OCI-LY3 (cell line): ENCODE measurements around the gene SAMM50.

Source experiments
- H2AFZ ChIP-seq: fragments of 200-600, 300-600 bp; shearing (Covaris generic); 2 replicates; pipeline ENCODE4 v1.6.0; 2014; ENCODE audit warnings: antibody characterized with exemption, low read depth, low read length
- H3K27ac ChIP-seq: fragments of 200-600, 300-600 bp; sonication (generic); 2 replicates; pipeline ENCODE4 v1.5.1; 2014; ENCODE audit warnings: mild to moderate bottlenecking, low read length, moderate library complexity, mixed read lengths
- H3K27me3 ChIP-seq: fragments of 200-600, 300-600 bp; sonication (generic); 2 replicates; pipeline ENCODE4 v1.6.1; 2014; ENCODE audit warnings: low read depth, low read length, mixed read lengths
- H3K36me3 ChIP-seq: fragments of 200-600, 300-600 bp; sonication (generic); replicated peaks from 2 replicates; pipeline ENCODE3; 2014; ENCODE audit warnings: low read depth, low read length, mixed read lengths
- H3K4me1 ChIP-seq: fragments of 300-600, 200-600 bp; sonication (generic); 2 replicates; pipeline ENCODE4 v1.6.1; 2014; ENCODE audit warnings: low read length, mixed read lengths
- H3K4me2 ChIP-seq: fragments of 200-600, 300-600 bp; sonication (generic); 2 replicates; pipeline ENCODE4 v1.6.1; 2014; ENCODE audit warnings: low read length, mixed read lengths
- H3K4me3 ChIP-seq: fragments of 300-600, 200-600 bp; sonication (generic); 2 replicates; pipeline ENCODE4 v1.5.1; 2014; ENCODE audit warnings: antibody characterized with exemption, mild to moderate bottlenecking, low read length, moderate library complexity
- H3K79me2 ChIP-seq: fragments of 300-600, 200-600 bp; shearing (Covaris generic); 2 replicates; pipeline ENCODE4 v1.6.1; 2014; ENCODE audit warnings: mild to moderate bottlenecking, low read length, mixed read lengths
- H3K9ac ChIP-seq: fragments of 300-600, 200-600 bp; shearing (Covaris generic); 2 replicates; pipeline ENCODE4 v1.6.0; 2014; ENCODE audit warnings: mild to moderate bottlenecking, low read length, moderate library complexity
- H3K9me3 ChIP-seq: fragments of 200-600, 300-600 bp; shearing (Covaris generic); 2 replicates; pipeline ENCODE4 v1.6.1; 2014; ENCODE audit warnings: low read length, mixed read lengths; ENCODE audit not compliant: insufficient read depth
- H4K20me1 ChIP-seq: fragments of 200-600, 300-600 bp; sonication (generic); 2 replicates; pipeline ENCODE4 v1.6.1; 2016; ENCODE audit warnings: low read length, mixed read lengths; ENCODE audit not compliant: insufficient read depth
- EZH2phosphoT487 ChIP-seq: fragments of 200-600 bp; shearing (Covaris generic); IDR thresholded peaks from 2 replicates; pipeline ENCODE4 v1.6.1; 2018; ENCODE audit warnings: antibody characterized with exemption, mixed run types, low read depth
- TF ChIP-seq, protein P1 (sequence below): fragments of 200-600, 300-600 bp; sonication (generic); IDR thresholded peaks from 2 replicates; pipeline ENCODE4 v1.5.1; 2014; ENCODE audit warnings: antibody characterized with exemption, low read length, low read depth

The SAMM50 gene

GRCh38 chr22:43995057-43995685, 39.9 kb downstream of the SAMM50 start:
- no peaks in the 10 kb centered on the region for H3K79me2 ChIP-seq
- H3K4me2 ChIP-seq: no peak overlapping the region
- H3K27me3 ChIP-seq: no peaks in the 10 kb centered on the region
- H3K4me3 ChIP-seq: no peak overlapping the region
- H2AFZ ChIP-seq: no peak overlapping the region
- H3K9me3 ChIP-seq: no peaks in the 10 kb centered on the region
- peaks cover 66% of the 10 kb centered on the region for H3K36me3 ChIP-seq
- no peak overlapping the region for H3K27ac ChIP-seq
- TF ChIP-seq, protein P1, sequence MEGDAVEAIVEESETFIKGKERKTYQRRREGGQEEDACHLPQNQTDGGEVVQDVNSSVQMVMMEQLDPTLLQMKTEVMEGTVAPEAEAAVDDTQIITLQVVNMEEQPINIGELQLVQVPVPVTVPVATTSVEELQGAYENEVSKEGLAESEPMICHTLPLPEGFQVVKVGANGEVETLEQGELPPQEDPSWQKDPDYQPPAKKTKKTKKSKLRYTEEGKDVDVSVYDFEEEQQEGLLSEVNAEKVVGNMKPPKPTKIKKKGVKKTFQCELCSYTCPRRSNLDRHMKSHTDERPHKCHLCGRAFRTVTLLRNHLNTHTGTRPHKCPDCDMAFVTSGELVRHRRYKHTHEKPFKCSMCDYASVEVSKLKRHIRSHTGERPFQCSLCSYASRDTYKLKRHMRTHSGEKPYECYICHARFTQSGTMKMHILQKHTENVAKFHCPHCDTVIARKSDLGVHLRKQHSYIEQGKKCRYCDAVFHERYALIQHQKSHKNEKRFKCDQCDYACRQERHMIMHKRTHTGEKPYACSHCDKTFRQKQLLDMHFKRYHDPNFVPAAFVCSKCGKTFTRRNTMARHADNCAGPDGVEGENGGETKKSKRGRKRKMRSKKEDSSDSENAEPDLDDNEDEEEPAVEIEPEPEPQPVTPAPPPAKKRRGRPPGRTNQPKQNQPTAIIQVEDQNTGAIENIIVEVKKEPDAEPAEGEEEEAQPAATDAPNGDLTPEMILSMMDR: no peak
- no peak for TF ChIP-seq EZH2phosphoT487
- H4K20me1 ChIP-seq: no peaks in the 10 kb centered on the region
- no peak overlapping the region for H3K9ac ChIP-seq
- H3K4me1 ChIP-seq: peaks cover 4% of the 10 kb centered on the region; the same call in 1 of the 2 replicates

GRCh38 chr22:43995798-43996169, 40.5 kb downstream of the SAMM50 start:
- Histone ChIP-seq H3K9ac (no peak overlapping the region), H3K4me2 (peak overlapping the region; percentile 11; the same call in 1 of the 2 replicates), H3K4me3 (peak overlapping the region; percentile 30), H3K27ac (no peak overlapping the region), H3K4me1 (peaks cover 4% of the 10 kb centered on the region; the same call in 1 of the 2 replicates), H3K79me2 (no peaks in the 10 kb centered on the region), H3K27me3 (no peaks in the 10 kb centered on the region), H3K36me3 (peaks cover 60% of the 10 kb centered on the region), H3K9me3 (no peaks in the 10 kb centered on the region), H4K20me1 (no peaks in the 10 kb centered on the region), H2AFZ (no peak overlapping the region)
- TF ChIP-seq, protein P1: no peak
- no peak for TF ChIP-seq EZH2phosphoT487

GRCh38 chr22:43996170-43996980, 41.1 kb downstream of the SAMM50 start:
- Histone ChIP-seq H3K36me3 (peaks cover 60% of the 10 kb centered on the region), H3K9ac (no peak overlapping the region), H3K27me3 (no peaks in the 10 kb centered on the region), H2AFZ (no peak overlapping the region), H3K4me2 (peak overlapping the region; percentile 35), H3K4me1 (peaks cover 4% of the 10 kb centered on the region; the same call in 1 of the 2 replicates), H3K27ac (no peak overlapping the region), H3K4me3 (peak overlapping the region; percentile 30), H4K20me1 (no peaks in the 10 kb centered on the region), H3K79me2 (no peaks in the 10 kb centered on the region), H3K9me3 (no peaks in the 10 kb centered on the region)
- TF ChIP-seq, protein P1: no peak
- TF ChIP-seq EZH2phosphoT487: no peak

- H2AFZ ChIP-seq: no peak overlapping the region
- H3K27ac ChIP-seq: no peak overlapping the region
- H3K9ac ChIP-seq: no peak overlapping the region
- no peaks in the 10 kb centered on the region for H4K20me1 ChIP-seq
- no peaks in the 10 kb centered on the region for H3K79me2 ChIP-seq
- peaks cover 4% of the 10 kb centered on the region; the same call in 1 of the 2 replicates for H3K4me1 ChIP-seq
- no peaks in the 10 kb centered on the region for H3K27me3 ChIP-seq
- no peak overlapping the region for H3K4me2 ChIP-seq
- H3K9me3 ChIP-seq: no peaks in the 10 kb centered on the region
- H3K36me3 ChIP-seq: peaks cover 54% of the 10 kb centered on the region
- no peak overlapping the region for H3K4me3 ChIP-seq
- TF ChIP-seq, protein P1: no peak
- TF ChIP-seq EZH2phosphoT487: no peak
These were observed 41.7 kb downstream of the SAMM50 start for GRCh38 chr22:43996981-43997265.
